Measurements from ENCODE around the gene B3GNT8.
"Not testable (repeated sequence)": the region's sequence is repeated elsewhere in the genome, so short reads cannot be mapped to it uniquely, and the experiment has no call there.

B3GNT8 gene

GRCh38 chr19:41411968-41412265, 15.3 kb downstream of the B3GNT8 start:
- no peak overlapping the region for H3K4me3 ChIP-seq (ENCODE audit: low read depth, low read length)
- no peak for TF ChIP-seq CTCF (IDR thresholded peaks at IDR 0.05; ENCODE audit: low read depth, low read length)

GRCh38 chr19:41411100-41411967, 15.8 kb downstream of the B3GNT8 start:
- no peak for TF ChIP-seq CTCF (IDR thresholded peaks at IDR 0.05; ENCODE audit: low read depth, low read length)

GRCh38 chr19:41410336-41411054, 16.7 kb downstream of the B3GNT8 start:
- TF ChIP-seq CTCF (IDR thresholded peaks at IDR 0.05; ENCODE audit: low read depth, low read length) = no peak
- H3K4me3 ChIP-seq (ENCODE audit: low read depth, low read length) = no peak overlapping the region

More at GRCh38 chr19:41411100-41411967, 15.8 kb downstream of the B3GNT8 start:
- no peak overlapping the region for H3K4me3 ChIP-seq (ENCODE audit: low read depth, low read length)

- TF ChIP-seq CTCF (IDR thresholded peaks at IDR 0.05; ENCODE audit: low read depth, low read length) = no peak
- H3K4me3 ChIP-seq (ENCODE audit: low read depth, low read length) = no peak overlapping the region
Measured at GRCh38 chr19:41409288-41409687, 17.9 kb downstream of the B3GNT8 start.

GRCh38 chr19:41408846-41409245, 18.3 kb downstream of the B3GNT8 start:
- not testable (repeated sequence) for H3K4me3 ChIP-seq (ENCODE audit: low read depth, low read length)

- H3K4me3 ChIP-seq (ENCODE audit: low read depth, low read length) = no peak overlapping the region
- no peak for TF ChIP-seq CTCF (IDR thresholded peaks at IDR 0.05; ENCODE audit: low read depth, low read length)
Measured at GRCh38 chr19:41408256-41408655, 18.9 kb downstream of the B3GNT8 start.

GRCh38 chr19:41407271-41407670, 19.9 kb downstream of the B3GNT8 start:
- no peak overlapping the region for H3K4me3 ChIP-seq (ENCODE audit: low read depth, low read length)
- no peak for TF ChIP-seq CTCF (IDR thresholded peaks at IDR 0.05; ENCODE audit: low read depth, low read length)
